ENCODE data around the gene CCDC50.

DNA sequence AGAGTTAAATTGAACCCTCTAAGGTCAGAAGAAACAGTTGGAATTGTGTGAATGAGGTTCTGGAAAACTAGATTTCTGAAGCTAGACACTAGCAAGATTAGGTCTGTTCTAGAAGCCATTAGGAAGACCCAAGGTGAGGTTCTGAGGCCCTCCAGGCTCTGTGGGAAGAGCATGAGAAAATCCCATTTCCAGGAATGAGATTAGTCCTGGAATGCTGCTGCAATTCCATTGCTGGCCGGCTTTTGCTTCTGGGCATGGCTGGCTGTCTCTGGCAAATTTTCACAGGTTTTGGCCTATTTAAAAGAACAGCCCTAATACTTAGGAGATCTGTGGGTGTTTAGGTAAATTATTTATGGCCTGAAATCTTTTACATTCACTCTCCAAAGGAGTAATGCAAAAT is 104.8 kb downstream of the CCDC50 start:
- no peak for TF ChIP-seq GATA3 (IDR thresholded peaks at IDR 0.05; ENCODE audit: low read depth, low read length)
- no peak for TF ChIP-seq GATA2 (IDR thresholded peaks at IDR 0.05; ENCODE audit: low read depth, low read length)

Data from SH-SY5Y (cell line).